GM23338 (cell line): ENCODE measurements around the gene NKX2-1. TPM values are rescaled to one million over a fixed set of nuclear protein-coding genes. Genes with fewer than 3 reads are reported as not detected.

Experiments
- ATAC-seq: fragments of 200-7000 bp; cut with Tn5 transposase; 3 replicates; pipeline ENCODE4 v1.9.1; 2020
- DNase-seq: peaks from one replicate; pipeline ENCODE4 v3.0.0-alpha.2; 2015; ENCODE audit warnings: low spot score
- H2AFZ ChIP-seq: fragments of 200-600 bp; sonication (generic); 2 replicates; pipeline ENCODE4 v1.8.0; 2016; ENCODE audit warnings: antibody characterized with exemption, mild to moderate bottlenecking, moderate library complexity
- H3F3A ChIP-seq: fragments of 200-600 bp; sonication (generic); replicated peaks from 2 replicates; pipeline ENCODE4 v1.8.0; 2017; ENCODE audit warnings: antibody characterized with exemption, mixed run types, low read depth
- H3K27ac ChIP-seq: fragments of 200-600 bp; sonication (generic); 2 replicates; pipeline ENCODE4 v1.6.1; 2016; ENCODE audit warnings: low read depth
- H3K27me3 ChIP-seq: fragments of 200-600 bp; sonication (generic); 2 replicates; pipeline ENCODE4 v1.8.0; 2016; ENCODE audit warnings: mild to moderate bottlenecking, mixed run types, moderate library complexity; ENCODE audit not compliant: insufficient read depth
- H3K36me3 ChIP-seq: fragments of 200-600 bp; sonication (generic); 2 replicates; pipeline ENCODE4 v1.8.0; 2016; ENCODE audit warnings: mild to moderate bottlenecking; ENCODE audit not compliant: insufficient read depth
- H3K4me1 ChIP-seq: fragments of 200-600 bp; sonication (generic); 2 replicates; pipeline ENCODE4 v1.8.0; 2016; ENCODE audit warnings: mild to moderate bottlenecking, moderate library complexity; ENCODE audit not compliant: insufficient read depth
- H3K4me2 ChIP-seq: fragments of 200-600 bp; sonication (generic); 2 replicates; pipeline ENCODE4 v1.7.1; 2017; ENCODE audit warnings: mixed run types
- H3K4me3 ChIP-seq: fragments of 200-600 bp; sonication (generic); 2 replicates; pipeline ENCODE4 v1.6.1; 2016; ENCODE audit warnings: mixed run types
- H3K79me2 ChIP-seq: fragments of 200-600 bp; sonication (generic); replicated peaks from 2 replicates; pipeline ENCODE4 v1.8.0; 2017; ENCODE audit warnings: mild to moderate bottlenecking; ENCODE audit not compliant: insufficient read depth
- H3K9me2 ChIP-seq: fragments of 200-600 bp; sonication (generic); 2 replicates; pipeline ENCODE4 v1.8.0; 2017; ENCODE audit not compliant: insufficient read depth
- H4K20me1 ChIP-seq: fragments of 200-600 bp; sonication (generic); replicated peaks from 2 replicates; pipeline ENCODE4 v1.8.0; 2017; ENCODE audit warnings: mild to moderate bottlenecking; ENCODE audit not compliant: insufficient read depth
- H3K27ac Mint-ChIP-seq: 2 replicates; pipeline ENCODE4 v1.8.0; 2020; ENCODE audit warnings: inconsistent platforms, mild to moderate bottlenecking, moderate library complexity, mixed read lengths
- H3K27me3 Mint-ChIP-seq: 3 replicates; pipeline ENCODE4 v1.8.0; 2022; ENCODE audit warnings: low read depth, mild to moderate bottlenecking, moderate library complexity, mixed read lengths, inconsistent platforms; ENCODE audit not compliant: insufficient read depth, poor library complexity
- H3K36me3 Mint-ChIP-seq: 3 replicates; pipeline ENCODE4 v1.8.0; 2021; ENCODE audit warnings: low read depth, mild to moderate bottlenecking, inconsistent platforms, moderate library complexity, mixed read lengths
- H3K4me1 Mint-ChIP-seq: 3 replicates; pipeline ENCODE4 v1.8.0; 2020; ENCODE audit warnings: mild to moderate bottlenecking, inconsistent platforms, mixed read lengths
- H3K4me3 Mint-ChIP-seq: 3 replicates; pipeline ENCODE4 v1.8.0; 2021; ENCODE audit warnings: moderate library complexity, mild to moderate bottlenecking, inconsistent platforms, mixed read lengths
- H3K9me3 Mint-ChIP-seq: 3 replicates; pipeline ENCODE4 v1.8.0; 2020; ENCODE audit warnings: moderate library complexity, mild to moderate bottlenecking, inconsistent platforms, mixed read lengths
- CREB1 ChIP-seq: fragments of 250-450 bp; sonication (Bioruptor Pico); IDR thresholded peaks from 2 replicates; pipeline ENCODE4 v1.5.0; 2020; ENCODE audit warnings: low read depth, mild to moderate bottlenecking, moderate library complexity
- CTCF ChIP-seq, 2 experiments: fragments of 200-600 bp in 1 of 2; sonication (generic) in 1 of 2; conservative IDR thresholded peaks; 2 replicates each; pipeline versions ENCODE4 v1.5.1 to v1.6.1; 2016 to 2017; ENCODE audit warnings: antibody characterized with exemption in 2 of 2, low read depth in 2 of 2, mild to moderate bottlenecking in 2 of 2, moderate library complexity in 1 of 2
- ETS1 ChIP-seq: IDR thresholded peaks from 2 replicates; pipeline ENCODE4 v1.6.1; 2016; ENCODE audit warnings: antibody characterized with exemption
- EZH2 ChIP-seq: fragments of 200-600 bp; sonication (generic); IDR thresholded peaks from one replicate; pipeline ENCODE4 v1.8.0; 2017; ENCODE audit warnings: antibody characterized with exemption, mild to moderate bottlenecking, low read depth; ENCODE audit not compliant: unreplicated experiment
- EZH2phosphoT487 ChIP-seq: fragments of 200-600 bp; sonication (generic); IDR thresholded peaks from one replicate; pipeline ENCODE4 v1.8.1; 2018; ENCODE audit warnings: antibody characterized with exemption; ENCODE audit not compliant: unreplicated experiment
- JUNB ChIP-seq: IDR thresholded peaks from one replicate; pipeline ENCODE4 v1.6.1; 2016; ENCODE audit warnings: antibody characterized with exemption; ENCODE audit not compliant: unreplicated experiment
- NANOG ChIP-seq: IDR thresholded peaks from 2 replicates; pipeline ENCODE4 v1.6.1; 2016; ENCODE audit warnings: antibody characterized with exemption, borderline replicate concordance
- POLR2AphosphoS5 ChIP-seq: IDR thresholded peaks from 2 replicates; pipeline ENCODE4 v1.6.1; 2016; ENCODE audit warnings: antibody characterized with exemption, low read depth
- REST ChIP-seq: IDR thresholded peaks from one replicate; pipeline ENCODE4 v1.6.1; 2018; ENCODE audit warnings: antibody characterized with exemption; ENCODE audit not compliant: unreplicated experiment
- STAT1 ChIP-seq: IDR thresholded peaks from one replicate; pipeline ENCODE4 v1.6.1; 2016; ENCODE audit warnings: antibody characterized with exemption; ENCODE audit not compliant: unreplicated experiment
- ZNF114 ChIP-seq: fragments of 250-450 bp; sonication (Bioruptor Pico); IDR thresholded peaks from 2 replicates; pipeline ENCODE4 v1.5.0; 2020; ENCODE audit warnings: mild to moderate bottlenecking, moderate library complexity
- ZNF331 ChIP-seq: fragments of 250-450 bp; sonication (Bioruptor Pico); IDR thresholded peaks from 2 replicates; pipeline ENCODE4 v1.5.0; 2020; ENCODE audit warnings: low read depth, mild to moderate bottlenecking, moderate library complexity
- ZNF462 ChIP-seq: fragments of 250-450 bp; sonication (Bioruptor Pico); IDR thresholded peaks from 2 replicates; pipeline ENCODE4 v1.5.0; 2020; ENCODE audit warnings: mild to moderate bottlenecking, moderate library complexity
- polyA plus RNA-seq: library from polyadenylated mRNA; unstranded; fragments of >200 nt; fragmentation: Nextera tagmentation; extraction: Ambion mirVana; gene quantifications from 2 replicates; pipeline ENCODE4 v1.2.1, GENCODE V29; 2016
- total RNA-seq: library from RNA; depleted of rRNA; stranded (reverse); fragments of >200 nt; shearing (Covaris generic); gene quantifications from 2 replicates; pipeline ENCODE4 v1.2.3, GENCODE V29; 2014

NKX2-1 gene
- total and polyA plus RNA-seq, 2 experiments from 2014 or later, result not detected

- H3K27me3 Mint-ChIP-seq, result peaks cover 4% of the 10 kb centered on the region
- H3K36me3 Mint-ChIP-seq, result no peaks in the 10 kb centered on the region
- H3K4me1 Mint-ChIP-seq, result no peaks in the 10 kb centered on the region; the same call in 1 of the 3 replicates
- H3K4me3 Mint-ChIP-seq, result no peak overlapping the region
- Histone ChIP-seq H3K36me3 (no peaks in the 10 kb centered on the region), H3K27ac (no peak overlapping the region), H2AFZ (no peak overlapping the region), H3K4me2 (no peak overlapping the region), H3K4me3 (no peak overlapping the region), H3K79me2 (no peaks in the 10 kb centered on the region), H3K9me2 (peaks cover 6% of the 10 kb centered on the region; the same call in 1 of the 2 replicates), H4K20me1 (no peaks in the 10 kb centered on the region), H3K27me3 (no peaks in the 10 kb centered on the region), H3K4me1 (no peaks in the 10 kb centered on the region), H3F3A (no peaks in the 10 kb centered on the region)
- DNase-seq, result no peak
- TF ChIP-seq ZNF462 (no peak), POLR2AphosphoS5 (no peak), ZNF114 (CRISPR knock-in tag) (no peak), EZH2 (no peak), CTCF (conservative IDR thresholded peaks at IDR 0.05; ENCODE audit: low read depth in 2 of 2) (no peak), JUNB (no peak), NANOG (no peak), REST (no peak), EZH2phosphoT487 (no peak), ETS1 (no peak), CREB1 (no peak), ZNF331 (no peak), STAT1 (no peak)
- H3K27ac Mint-ChIP-seq, result no peak overlapping the region
- H3K9me3 Mint-ChIP-seq, result no peaks in the 10 kb centered on the region
- ATAC-seq, result no peak
Measured at GRCh38 chr14:36479344-36479743, 40.7 kb downstream of the NKX2-1 start.
